Neutrophil (primary cell): Measurements from ENCODE around the gene DRC7.

Experiments used
- H3K27ac ChIP-seq: fragments of 200-600 bp; sonication (generic); 2 replicates; pipeline ENCODE4 v1.5.1; 2016; ENCODE audit warnings: mild to moderate bottlenecking, moderate library complexity
- H3K27me3 ChIP-seq: fragments of 200-600 bp; sonication (generic); 2 replicates; pipeline ENCODE4 v1.6.0; 2016; ENCODE audit warnings: mild to moderate bottlenecking
- H3K36me3 ChIP-seq: fragments of 200-600 bp; sonication (generic); 2 replicates; pipeline ENCODE4 v1.5.1; 2017
- H3K4me1 ChIP-seq, 2 experiments: fragments of 200-600 bp in 1 of 2; sonication (generic) in 1 of 2; 1 replicate in 1 of 2; 2 replicates in 1 of 2; pipeline versions ENCODE4 v1.5.1 to v1.6.1; 2013 to 2016; ENCODE audit warnings: low read depth in 1 of 2, low read length in 1 of 2, mild to moderate bottlenecking in 1 of 2, moderate library complexity in 1 of 2; ENCODE audit not compliant: control insufficient read depth in 1 of 2, insufficient read depth in 1 of 2
- H3K4me3 ChIP-seq, 2 experiments: fragments of 200-600 bp in 1 of 2; sonication (generic) in 1 of 2; 1 replicate in 1 of 2; 2 replicates in 1 of 2; pipeline ENCODE4 v1.5.1; 2013 to 2016; ENCODE audit warnings: low read depth in 1 of 2, low read length in 1 of 2, mild to moderate bottlenecking in 1 of 2, moderate library complexity in 1 of 2
- H3K9me3 ChIP-seq: fragments of 200-600 bp; sonication (generic); 2 replicates; pipeline ENCODE4 v1.5.1; 2016
- TF ChIP-seq, protein P1 (sequence below): fragments of 200-600 bp; sonication (generic); IDR thresholded peaks from 2 replicates; pipeline ENCODE4 v1.5.1; 2016; ENCODE audit warnings: antibody characterized with exemption

The DRC7 gene

DNA sequence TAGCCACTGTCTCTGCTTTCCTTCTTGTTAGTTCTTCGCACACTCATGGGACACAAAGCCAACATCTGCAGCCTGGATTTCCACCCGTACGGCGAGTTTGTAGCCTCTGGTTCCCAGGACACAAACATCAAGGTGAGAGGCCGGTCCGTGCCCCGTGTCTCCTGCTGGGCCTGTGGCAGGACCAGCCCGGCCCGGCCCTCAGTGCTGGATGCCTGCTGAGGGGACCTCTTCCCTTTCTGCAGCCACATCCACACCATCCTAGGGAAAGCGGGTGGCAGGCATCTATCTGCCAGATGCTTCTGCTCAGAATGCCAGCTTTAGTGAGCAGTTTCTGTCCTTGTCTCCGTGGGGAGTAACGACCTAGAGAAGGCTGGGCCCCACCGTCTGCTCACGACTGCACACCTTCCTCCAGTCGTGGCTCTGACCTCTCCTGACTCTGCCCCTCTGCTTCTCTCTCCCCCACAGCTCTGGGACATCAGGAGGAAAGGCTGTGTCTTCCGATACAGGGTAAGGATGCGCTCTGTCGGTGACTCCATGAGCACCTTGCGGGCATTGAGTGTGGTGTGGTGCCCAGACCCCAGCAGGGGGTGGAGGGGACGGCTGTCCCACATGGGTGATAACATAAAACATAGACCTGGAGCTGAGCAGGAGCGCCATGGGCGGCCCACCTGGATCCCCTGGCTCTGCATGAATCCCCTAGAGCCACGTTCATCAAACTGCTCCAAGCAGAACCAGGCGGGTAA is 56.4 kb downstream of the DRC7 start:
- Histone ChIP-seq H3K27ac (no peak overlapping the region), H3K9me3 (no peaks in the 10 kb centered on the region), H3K36me3 (peaks cover 87% of the 10 kb centered on the region), H3K4me3 (no peak overlapping the region), H3K4me1 (no peaks in the 10 kb centered on the region), H3K27me3 (no peaks in the 10 kb centered on the region)
- TF ChIP-seq, protein P1, sequence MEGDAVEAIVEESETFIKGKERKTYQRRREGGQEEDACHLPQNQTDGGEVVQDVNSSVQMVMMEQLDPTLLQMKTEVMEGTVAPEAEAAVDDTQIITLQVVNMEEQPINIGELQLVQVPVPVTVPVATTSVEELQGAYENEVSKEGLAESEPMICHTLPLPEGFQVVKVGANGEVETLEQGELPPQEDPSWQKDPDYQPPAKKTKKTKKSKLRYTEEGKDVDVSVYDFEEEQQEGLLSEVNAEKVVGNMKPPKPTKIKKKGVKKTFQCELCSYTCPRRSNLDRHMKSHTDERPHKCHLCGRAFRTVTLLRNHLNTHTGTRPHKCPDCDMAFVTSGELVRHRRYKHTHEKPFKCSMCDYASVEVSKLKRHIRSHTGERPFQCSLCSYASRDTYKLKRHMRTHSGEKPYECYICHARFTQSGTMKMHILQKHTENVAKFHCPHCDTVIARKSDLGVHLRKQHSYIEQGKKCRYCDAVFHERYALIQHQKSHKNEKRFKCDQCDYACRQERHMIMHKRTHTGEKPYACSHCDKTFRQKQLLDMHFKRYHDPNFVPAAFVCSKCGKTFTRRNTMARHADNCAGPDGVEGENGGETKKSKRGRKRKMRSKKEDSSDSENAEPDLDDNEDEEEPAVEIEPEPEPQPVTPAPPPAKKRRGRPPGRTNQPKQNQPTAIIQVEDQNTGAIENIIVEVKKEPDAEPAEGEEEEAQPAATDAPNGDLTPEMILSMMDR: no peak

DNA sequence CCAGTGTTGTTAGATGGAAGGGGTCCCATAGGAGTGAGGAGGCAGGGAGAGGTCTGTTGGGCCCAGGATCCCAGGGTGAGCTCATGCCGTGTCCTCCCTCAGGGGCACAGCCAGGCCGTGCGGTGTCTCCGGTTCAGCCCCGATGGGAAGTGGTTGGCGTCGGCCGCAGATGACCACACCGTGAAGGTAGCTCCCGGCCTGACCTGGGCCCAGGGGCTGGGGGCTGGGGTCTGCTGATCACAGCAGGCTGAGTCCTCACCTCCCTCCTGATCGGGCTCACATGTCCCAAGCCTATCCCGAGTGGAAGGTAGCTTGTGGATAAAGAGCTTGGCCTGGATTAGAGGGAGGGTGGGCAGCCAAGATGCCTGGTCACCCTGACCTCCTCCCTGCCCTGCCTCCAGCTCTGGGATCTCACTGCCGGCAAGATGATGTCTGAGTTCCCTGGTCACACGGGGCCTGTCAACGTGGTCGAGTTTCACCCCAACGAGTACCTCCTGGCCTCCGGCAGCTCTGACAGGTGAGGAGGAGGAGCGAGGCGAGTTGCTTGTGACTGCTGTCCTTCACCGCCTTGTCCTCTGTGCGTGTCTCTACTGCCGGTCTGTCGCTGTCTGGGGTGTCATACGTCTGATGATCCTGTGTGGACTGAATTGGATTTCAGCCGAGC is 57.1 kb downstream of the DRC7 start:
- Histone ChIP-seq H3K9me3 (no peaks in the 10 kb centered on the region), H3K27me3 (no peaks in the 10 kb centered on the region), H3K27ac (no peak overlapping the region), H3K4me3 (no peak overlapping the region), H3K36me3 (peaks cover 91% of the 10 kb centered on the region), H3K4me1 (no peaks in the 10 kb centered on the region)
- TF ChIP-seq, protein P1: no peak

DNA sequence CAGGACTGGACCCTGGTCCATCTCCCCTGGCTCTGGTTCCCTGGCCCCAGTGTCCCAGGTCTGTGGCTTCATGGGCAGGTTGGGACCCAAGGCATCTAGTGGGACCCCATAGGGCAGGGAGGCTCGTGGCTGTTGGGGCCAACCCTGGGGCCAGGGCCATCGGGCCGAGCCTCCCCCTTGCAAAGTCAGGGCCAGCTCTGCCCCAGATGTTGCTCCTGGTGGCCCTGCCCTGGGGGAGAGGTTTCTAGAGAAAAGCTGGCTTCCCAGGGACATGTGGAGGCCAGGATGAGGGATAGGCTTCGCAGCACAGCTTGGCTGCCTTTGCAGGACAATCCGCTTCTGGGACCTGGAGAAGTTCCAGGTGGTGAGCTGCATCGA is 57.6 kb downstream of the DRC7 start:
- Histone ChIP-seq H3K27me3 (no peaks in the 10 kb centered on the region), H3K4me1 (no peaks in the 10 kb centered on the region), H3K36me3 (peaks cover 89% of the 10 kb centered on the region), H3K4me3 (no peak overlapping the region), H3K9me3 (no peaks in the 10 kb centered on the region), H3K27ac (no peak overlapping the region)
- TF ChIP-seq, protein P1: no peak

DNA sequence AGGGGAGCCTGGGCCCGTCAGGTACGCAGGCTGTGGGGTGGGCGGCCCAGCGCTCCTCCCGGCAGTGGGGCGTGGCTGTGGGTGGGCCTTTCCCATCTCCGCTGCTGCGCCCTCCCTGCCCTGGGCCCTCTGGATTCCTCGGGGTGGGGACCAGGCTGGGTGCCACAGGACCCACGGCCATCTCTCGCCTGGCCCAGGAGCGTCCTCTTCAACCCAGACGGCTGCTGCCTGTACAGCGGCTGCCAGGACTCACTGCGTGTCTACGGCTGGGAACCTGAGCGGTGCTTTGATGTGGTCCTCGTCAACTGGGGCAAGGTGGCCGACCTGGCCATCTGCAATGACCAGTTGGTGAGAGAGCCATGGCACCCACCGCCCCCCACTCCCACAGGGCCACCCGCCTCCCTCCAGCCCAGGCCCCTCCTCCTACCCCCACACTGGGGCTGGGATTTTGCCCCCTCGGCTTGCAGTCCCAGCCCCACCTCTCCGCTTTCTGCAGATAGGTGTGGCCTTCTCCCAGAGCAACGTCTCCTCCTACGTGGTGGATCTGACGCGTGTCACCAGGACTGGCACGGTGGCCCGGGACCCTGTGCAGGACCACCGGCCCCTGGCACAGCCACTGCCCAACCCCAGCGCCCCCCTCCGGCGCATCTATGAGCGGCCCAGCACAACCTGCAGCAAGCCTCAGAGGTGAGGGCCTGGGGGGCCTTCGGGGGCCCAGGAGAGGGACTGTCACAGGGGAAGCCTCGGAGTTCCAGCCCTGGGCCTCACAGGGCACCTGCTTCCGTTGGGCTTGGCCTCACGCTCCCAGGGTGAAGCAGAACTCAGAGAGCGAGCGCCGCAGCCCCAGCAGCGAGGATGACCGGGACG is 58.2 kb downstream of the DRC7 start:
- H3K4me1 ChIP-seq: no peaks in the 10 kb centered on the region
- no peak overlapping the region for H3K4me3 ChIP-seq
- TF ChIP-seq, protein P1: no peak
- H3K9me3 ChIP-seq: no peaks in the 10 kb centered on the region
- no peaks in the 10 kb centered on the region for H3K27me3 ChIP-seq
- H3K27ac ChIP-seq: no peak overlapping the region
- H3K36me3 ChIP-seq: peaks cover 87% of the 10 kb centered on the region

DNA sequence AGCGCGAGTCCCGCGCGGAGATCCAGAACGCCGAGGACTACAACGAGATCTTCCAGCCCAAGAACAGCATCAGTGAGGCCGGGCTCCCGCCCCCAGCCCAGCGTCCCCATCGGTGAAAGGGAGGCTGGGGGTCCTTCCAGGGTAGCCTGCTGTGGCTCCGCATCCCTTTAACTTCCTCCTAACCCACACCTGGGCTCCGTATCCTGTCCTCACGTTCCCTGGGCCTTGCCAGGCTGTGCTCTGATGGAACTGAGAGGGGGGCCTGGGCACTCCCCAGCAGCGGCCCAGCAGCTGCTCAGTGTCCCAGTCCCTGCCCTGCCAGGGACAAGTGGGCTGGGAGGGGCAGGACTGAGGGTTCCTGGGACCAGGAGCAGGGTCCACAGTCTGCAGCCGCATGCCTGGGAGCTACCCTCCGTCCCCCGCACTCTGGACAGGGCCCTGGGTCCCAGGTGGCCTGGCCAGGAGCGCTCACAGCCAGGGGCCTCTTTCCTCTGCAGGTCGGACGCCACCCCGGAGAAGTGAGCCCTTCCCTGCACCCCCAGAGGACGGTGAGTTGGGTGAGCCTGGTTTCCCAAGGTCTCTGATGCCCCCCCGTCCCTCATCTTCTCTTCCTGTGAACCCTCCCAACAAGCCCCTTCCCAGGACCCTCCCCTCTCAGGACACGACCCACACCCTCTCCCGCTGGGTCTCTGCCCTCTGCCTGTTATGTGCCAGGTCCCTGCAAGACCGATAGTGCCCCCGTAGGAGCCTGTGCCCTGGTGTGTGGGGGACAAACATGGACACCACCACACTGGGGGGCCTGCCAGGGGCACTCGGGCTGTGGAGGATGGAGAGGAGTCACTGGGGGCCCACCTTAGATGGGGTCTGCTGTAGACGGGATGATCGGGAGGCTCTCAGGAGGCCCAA is 59.1 kb downstream of the DRC7 start:
- Histone ChIP-seq H3K27ac (no peak overlapping the region), H3K36me3 (peaks cover 88% of the 10 kb centered on the region), H3K9me3 (no peaks in the 10 kb centered on the region), H3K4me3 (no peak overlapping the region), H3K4me1 (no peaks in the 10 kb centered on the region), H3K27me3 (no peaks in the 10 kb centered on the region)
- TF ChIP-seq, protein P1: no peak
